Mucosa of stomach (tissue), 1 donor: ENCODE measurements around the gene COX5A.

ENCODE experiments used
- H3K27me3 ChIP-seq: one replicate; pipeline ENCODE4 v1.7.0; 2013; ENCODE audit warnings: mild to moderate bottlenecking, low read length; ENCODE audit not compliant: control insufficient read depth, insufficient read depth
- H3K36me3 ChIP-seq: one replicate; pipeline ENCODE4 v1.7.0; 2013; ENCODE audit warnings: low read length; ENCODE audit not compliant: control insufficient read depth, insufficient read depth
- H3K4me1 ChIP-seq: one replicate; pipeline ENCODE4 v1.7.0; 2013; ENCODE audit warnings: mild to moderate bottlenecking, low read length; ENCODE audit not compliant: control insufficient read depth, insufficient read depth
- H3K4me3 ChIP-seq: one replicate; pipeline ENCODE4 v1.7.0; 2013; ENCODE audit warnings: low read length
- H3K9ac ChIP-seq: one replicate; pipeline ENCODE4 v1.7.0; 2013; ENCODE audit warnings: mild to moderate bottlenecking, low read length, moderate library complexity
- H3K9me3 ChIP-seq: one replicate; pipeline ENCODE4 v1.7.0; 2013; ENCODE audit warnings: mild to moderate bottlenecking, low read length, moderate library complexity; ENCODE audit not compliant: control insufficient read depth
- donor health status: Pancreatic carcinoma.

Gene COX5A

DNA sequence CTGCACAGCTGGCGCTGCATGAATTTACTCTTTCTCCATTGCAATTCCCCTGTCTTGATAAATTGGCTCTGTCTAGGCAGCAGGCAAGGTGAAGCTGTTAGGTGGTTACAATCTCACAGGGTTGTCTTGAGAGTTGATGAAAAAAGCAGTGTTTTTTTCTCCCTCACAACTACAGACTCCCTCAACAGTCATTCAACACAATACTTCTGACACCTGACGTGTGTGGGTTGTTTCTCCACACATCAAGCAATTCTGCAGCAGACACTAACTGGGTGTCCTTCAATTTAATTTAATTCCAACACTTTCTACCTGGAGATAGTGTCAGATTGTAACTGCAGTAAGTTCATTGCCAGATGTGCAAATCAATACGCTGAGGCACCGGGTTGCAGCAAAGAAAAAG is 59.6 kb downstream of the COX5A start:
- no peaks in the 10 kb centered on the region for H3K36me3 ChIP-seq
- H3K9ac ChIP-seq = no peak overlapping the region
- no peaks in the 10 kb centered on the region for H3K9me3 ChIP-seq
- H3K4me1 ChIP-seq = peaks cover 4% of the 10 kb centered on the region
- no peak overlapping the region for H3K4me3 ChIP-seq
- H3K27me3 ChIP-seq = no peaks in the 10 kb centered on the region

- no peaks in the 10 kb centered on the region for H3K9me3 ChIP-seq
- no peaks in the 10 kb centered on the region for H3K36me3 ChIP-seq
- peaks cover 30% of the 10 kb centered on the region for H3K4me1 ChIP-seq
- H3K27me3 ChIP-seq = no peaks in the 10 kb centered on the region
- H3K9ac ChIP-seq = peak overlapping the region; percentile 76
- peak overlapping the region; percentile 97 for H3K4me3 ChIP-seq
Observed at GRCh38 chr15:74873756-74874424, 64.0 kb downstream of the COX5A start.

DNA sequence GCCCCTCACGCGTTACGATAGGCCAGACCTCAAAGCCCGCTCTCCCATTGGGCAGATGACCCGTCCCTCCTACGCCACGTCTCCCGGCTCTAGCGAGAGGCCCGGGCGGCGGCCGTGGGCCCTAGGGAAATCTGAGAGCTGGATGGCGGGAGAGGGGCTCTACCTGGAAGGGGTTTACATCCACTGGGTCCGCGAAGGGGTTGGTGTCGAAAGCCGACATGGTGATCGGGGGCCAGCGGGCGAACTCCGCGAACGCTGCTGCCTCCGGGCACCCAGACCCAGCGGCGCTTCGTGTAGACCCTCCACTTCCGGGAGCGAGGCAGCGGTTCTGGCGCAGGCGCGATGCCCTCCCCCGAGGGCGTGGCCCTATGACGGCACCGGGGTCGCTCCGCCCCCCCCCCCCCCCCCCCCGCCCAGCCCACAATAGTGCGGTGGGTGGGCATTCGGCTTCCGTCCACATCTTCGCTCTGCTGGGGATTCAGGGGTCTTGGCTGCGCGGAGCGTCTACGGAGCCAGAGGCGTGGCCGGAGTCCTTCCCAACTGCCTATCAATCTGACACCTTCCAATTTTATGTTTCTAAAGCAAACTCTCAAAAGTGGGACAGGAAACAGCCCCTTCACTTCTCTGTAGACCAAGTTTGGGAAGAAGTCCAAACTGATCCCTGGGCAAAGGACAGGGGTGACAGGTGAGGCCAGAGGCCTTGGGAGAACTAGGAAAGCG is 64.7 kb downstream of the COX5A start, which contains the start of gene SCAMP2:
Gene SCAMP2 (minus strand): TSS at position 330 of the 720 bp plus-strand sequence. CDS start 110 bp downstream, at position 220.
- H3K4me1 ChIP-seq = peaks cover 37% of the 10 kb centered on the region
- H3K9me3 ChIP-seq = no peaks in the 10 kb centered on the region
- peak within 1 kb of the TSS; percentile 97 for H3K4me3 ChIP-seq
- no peaks in the 10 kb centered on the region for H3K36me3 ChIP-seq
- peak within 1 kb of the TSS; percentile 86 for H3K9ac ChIP-seq
- no peaks in the 10 kb centered on the region for H3K27me3 ChIP-seq

GRCh38 chr15:74872702-74873035 is 65.2 kb downstream of the COX5A start:
- Histone ChIP-seq H3K36me3 (no peaks in the 10 kb centered on the region), H3K9ac (peak overlapping the region; percentile 86), H3K4me3 (peak overlapping the region; percentile 80), H3K9me3 (no peaks in the 10 kb centered on the region), H3K27me3 (no peaks in the 10 kb centered on the region), H3K4me1 (peaks cover 42% of the 10 kb centered on the region)

DNA sequence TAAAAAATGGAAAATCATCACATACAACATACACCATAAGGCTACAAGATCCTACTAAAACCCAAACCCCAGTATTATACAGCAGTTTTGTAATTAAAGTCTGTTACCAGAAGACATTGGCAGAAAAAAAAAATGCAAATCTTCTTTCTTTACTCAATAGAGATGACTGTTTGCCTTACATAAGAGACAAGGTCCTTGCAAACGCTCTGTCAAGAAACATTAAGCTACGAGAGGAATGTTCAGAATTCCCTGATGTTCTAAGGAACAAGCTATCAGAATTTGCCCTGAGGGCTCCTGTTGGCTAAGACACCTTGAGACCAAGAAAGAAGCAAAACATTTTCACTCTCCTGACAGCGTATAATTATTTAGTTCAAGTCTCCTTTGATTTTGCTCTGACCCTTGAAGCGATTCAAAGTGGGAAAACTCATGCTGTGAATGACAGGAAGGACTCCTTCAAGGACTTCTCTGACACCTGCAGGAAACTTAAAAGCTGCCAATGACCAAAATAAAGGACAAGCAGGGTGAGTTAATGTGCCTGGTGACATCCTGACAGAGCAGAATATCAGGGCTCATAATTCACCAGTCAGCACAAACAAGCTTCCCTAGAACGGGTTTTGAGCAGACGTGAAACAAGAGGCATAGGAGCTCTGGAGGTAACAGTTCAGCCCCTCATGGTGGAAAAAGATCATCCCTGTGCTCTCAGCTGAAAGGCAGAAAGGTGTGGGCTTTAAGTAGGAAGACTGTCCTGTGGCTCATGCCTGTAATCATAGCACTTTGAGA is 67.2 kb downstream of the COX5A start:
- Histone ChIP-seq H3K4me1 (peaks cover 61% of the 10 kb centered on the region), H3K4me3 (no peak overlapping the region), H3K36me3 (no peaks in the 10 kb centered on the region), H3K27me3 (no peaks in the 10 kb centered on the region), H3K9ac (peak overlapping the region; percentile 51), H3K9me3 (no peaks in the 10 kb centered on the region)
